ENCODE data around the gene AGO4.
"Not testable (repeated sequence)": the region's sequence is repeated elsewhere in the genome, so short reads cannot be mapped to it uniquely, and the experiment has no call there.

Gene AGO4

DNA sequence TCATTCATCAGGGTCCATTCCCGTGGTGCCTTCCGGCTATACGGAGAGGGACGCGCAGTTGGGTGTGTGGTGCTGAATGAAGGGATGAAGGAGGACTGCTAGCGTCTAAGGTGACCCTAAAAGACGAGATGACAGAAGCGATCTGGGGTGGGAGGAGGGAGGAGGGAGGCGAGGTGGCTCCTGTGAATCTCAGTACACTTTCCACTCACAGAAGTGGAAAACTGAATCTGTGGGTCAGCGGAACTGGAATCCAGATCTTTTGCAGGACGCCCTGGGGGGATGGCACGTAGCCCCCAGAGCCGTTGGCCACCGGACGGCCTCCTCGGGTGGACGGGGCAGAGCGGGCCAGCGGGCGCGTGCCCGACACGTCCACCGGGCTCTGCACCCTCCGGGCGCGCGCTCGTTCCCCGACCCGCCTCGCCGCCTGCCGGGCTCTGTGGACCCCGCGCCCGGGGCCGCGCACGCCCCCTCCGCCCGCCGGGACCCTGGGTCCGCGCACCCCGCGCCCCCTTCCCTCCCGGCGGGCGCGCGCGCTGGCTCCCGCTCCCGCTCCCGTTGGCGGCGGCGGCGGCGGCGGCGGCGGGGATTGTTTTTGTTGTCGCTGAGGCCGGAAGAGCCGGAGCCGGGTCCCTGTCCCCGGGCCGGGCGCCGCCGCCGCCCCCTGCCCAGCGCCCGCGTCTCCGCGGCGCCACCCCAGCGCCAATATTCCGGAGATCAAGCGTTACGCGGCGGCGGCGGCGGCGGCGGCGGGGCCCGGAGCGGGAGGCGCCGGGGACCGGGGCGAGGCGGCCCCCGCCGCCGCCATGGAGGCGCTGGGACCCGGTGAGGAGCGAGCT, at the start of gene AGO4:
TSS of gene AGO4 (plus strand) at position 403 of the 836 bp plus-strand sequence. CDS start at position 804, 401 bp downstream.
- DNase-seq = peak; percentile 34 to 39

DNA sequence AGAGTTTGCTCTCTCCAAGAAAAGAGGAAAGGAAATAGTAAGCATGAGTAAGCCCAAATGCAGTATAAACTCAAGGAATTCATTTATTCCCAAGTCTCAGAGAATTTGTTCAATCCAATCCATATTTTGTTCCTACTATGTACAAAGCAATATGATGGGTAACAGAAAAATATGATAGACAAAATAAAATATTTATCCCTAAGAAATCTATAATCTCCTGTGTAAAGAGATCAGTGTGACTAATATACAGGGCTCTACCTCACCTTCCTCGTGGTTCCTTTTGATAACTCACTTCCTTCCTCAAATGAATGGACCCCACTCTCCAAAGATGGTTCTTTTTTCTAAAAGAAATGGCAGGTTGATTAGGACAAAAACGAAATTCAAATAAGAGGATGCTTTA, 45.7 kb upstream of the AGO4 start:
- no peak for DNase-seq

DNA sequence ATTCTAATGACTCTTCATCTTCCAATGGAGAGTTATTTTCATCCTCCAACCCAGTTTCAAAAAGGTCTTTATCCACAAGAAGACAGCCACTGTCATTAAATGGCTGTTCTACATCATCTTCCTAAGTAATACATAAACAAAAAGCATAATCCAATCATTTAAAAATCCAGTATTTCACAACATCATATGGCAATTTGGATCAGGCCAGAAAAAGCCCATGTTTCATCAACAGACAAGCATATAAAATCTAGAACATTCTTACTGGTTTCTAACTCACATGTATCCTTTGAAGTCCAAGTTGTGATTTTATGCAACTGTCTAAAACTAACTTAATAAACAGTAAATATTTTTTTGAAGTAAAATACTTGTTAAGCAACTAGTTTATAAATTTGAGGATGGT, 44.6 kb upstream of the AGO4 start:
- DNase-seq = no peak

DNA sequence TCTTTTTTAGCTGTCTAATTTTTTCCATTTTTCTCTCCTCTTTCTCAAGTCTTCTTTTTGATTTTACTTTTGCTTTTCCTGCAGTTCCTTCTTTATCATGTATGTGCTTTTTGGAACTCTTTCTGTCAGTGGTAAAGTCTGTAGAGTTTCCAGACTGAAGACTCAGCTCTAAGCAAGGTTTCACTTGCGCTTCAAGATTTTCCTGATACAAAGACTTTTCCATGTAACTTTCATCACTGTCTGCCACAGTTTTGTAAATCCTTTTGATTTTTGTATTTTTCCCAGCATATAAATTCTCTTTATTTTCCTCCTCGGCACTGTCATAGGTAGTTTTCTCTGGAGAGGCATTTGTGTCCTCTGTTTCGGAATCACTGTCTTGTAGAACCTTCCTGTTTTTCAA, 43.5 kb upstream of the AGO4 start:
- no peak for DNase-seq

DNA sequence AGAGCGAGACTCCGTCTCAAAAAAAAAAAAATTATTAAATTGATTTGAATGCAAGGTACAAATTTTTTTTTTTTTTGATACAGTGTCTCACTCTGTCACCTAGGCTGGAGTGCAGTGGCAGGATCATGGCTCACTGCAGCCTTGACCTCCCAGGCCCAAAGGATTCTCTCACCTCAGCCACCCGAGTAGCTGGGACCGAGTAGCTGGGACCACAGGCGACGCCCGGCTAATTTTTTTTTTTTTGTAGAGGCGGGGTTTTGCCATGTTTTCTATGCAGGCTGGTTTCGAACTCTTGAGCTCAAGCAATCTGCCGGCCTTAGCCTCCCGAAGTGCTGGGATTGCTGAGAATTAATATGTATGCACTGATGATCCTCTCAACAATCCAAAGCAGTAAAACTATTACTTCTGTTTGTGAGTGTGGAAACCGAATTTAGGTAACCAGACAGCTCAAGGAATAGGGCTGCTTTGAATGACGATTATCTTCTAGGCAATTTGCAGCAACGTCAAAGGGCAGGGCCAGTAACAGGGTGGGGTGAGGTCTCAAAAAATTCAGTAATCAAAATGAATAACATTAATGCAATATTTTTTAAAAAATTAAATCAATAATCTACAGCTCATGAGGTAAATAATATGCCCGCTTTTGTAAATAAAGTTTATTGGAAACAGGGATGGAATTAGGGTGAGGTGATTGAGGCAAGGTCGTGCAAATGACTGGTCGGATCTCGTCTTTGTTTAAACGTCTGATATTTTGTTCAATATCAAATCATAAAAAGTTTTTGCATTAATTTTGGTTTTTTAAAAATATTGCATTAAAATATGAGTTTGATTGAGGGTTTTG, 39.2 kb upstream of the AGO4 start:
- DNase-seq = no peak

DNA sequence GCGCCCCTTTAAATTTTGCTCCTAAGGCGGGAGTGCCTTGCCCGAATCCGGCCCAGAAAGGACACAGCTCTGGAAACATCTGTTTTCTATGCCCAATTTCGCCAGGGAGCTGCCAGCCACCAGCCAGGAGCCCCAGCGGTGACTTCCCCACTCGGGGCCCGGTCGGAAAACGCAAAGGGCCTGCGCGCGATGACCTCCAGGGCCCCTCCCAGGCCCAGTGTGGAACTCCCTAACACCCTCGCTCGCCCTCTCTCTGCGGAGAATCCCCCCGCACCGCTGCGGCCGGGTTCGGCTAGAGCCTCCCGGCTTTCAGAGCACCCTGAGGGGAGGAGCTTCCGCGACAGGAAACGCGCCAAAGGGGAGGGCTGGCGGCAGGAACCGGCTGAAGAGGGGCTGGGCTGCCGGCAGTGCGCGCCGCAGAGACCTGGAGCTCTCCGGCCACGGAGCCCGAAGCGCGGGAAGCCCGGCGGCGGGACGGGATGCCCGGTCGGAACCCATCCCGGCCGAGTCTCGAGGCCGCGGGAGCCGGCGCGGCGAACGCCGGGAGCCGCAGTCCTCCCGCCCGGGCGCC, 38.5 kb upstream of the AGO4 start:
- peak; percentile 84 to 89 for DNase-seq

DNA sequence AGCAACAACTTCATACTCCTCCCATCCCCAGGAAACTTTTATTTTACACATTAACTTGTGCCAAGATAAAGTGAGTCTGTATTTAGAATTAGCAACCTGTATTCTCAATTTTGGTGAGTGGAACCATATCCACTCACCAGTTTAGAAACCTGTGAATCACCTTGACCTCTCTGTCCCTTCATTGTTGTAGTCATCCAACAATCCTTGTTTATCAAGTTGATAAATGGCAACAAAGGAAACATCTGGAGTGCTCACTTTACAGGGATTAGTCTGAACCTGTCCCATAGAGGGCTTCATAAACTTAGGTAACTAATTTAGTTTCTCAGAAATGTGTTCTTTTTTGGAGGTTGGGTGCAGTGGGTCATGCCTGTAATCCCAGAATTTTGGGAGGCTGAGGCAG, 34.1 kb upstream of the AGO4 start:
- DNase-seq = no peak

DNA sequence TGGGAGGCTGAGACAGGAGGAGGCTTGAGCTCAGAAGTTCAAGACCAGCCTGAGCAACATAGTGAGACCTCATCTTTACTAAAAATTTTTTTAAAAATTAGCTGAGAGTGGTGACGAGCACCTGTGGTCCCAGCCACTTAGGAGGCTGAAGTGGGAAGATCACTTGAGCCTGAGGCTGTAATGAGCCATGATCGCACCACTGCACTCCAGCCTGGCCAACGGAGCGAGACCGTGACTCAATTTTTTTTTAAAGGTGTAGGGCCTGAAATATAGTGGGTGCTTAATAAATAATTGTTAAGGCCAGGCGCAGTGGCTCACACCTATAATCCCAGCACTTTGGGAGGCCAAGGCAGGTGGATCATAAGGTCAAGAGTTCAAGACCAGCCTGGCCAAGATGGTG, 31.6 kb upstream of the AGO4 start:
- not testable (repeated sequence) for DNase-seq

DNA sequence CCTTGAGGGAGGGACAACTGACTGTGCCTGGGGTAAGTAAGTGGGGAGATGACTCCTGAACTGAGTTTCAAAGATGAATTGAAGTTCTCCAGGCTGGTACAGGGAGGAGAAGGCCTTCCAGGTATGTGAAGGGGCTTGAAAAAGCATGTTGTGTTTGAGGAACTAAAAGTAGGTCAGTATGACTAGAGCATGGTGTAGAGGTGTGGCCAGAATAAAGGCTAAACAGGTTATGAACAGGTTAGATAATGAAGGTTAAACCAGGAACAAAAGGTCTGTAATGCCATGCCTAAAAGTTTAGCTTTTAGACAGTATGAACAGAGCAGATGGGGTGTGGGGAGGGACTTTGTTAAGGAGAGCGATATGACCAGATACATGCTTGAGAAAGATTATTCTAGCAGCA, 30.7 kb upstream of the AGO4 start:
- no peak for DNase-seq

DNA sequence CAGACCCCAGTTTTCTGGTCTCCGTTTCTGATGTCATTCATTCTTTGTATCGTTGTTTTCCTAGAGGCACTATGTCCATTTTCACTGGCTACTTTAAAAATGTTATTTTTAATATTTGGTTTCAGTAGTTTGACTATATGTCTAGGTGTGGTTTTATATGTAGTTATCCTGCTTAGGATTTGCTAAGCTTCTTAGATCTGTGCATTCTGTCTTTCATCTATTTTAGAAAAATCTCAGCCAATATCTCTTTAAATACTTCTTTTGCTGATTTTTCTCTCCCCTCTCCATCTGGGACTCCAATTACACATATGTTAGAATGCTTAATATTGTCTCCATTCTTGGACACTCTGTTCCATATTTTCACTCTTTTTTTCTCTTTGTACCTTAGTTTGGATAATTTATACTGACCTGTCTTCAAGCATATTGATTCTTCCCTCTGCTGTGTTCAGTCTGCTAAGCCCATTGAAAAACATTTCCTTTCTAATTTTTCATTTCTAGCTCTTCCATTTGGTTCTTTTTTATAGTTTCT, 24.7 kb upstream of the AGO4 start:
- no peak for DNase-seq

DNA sequence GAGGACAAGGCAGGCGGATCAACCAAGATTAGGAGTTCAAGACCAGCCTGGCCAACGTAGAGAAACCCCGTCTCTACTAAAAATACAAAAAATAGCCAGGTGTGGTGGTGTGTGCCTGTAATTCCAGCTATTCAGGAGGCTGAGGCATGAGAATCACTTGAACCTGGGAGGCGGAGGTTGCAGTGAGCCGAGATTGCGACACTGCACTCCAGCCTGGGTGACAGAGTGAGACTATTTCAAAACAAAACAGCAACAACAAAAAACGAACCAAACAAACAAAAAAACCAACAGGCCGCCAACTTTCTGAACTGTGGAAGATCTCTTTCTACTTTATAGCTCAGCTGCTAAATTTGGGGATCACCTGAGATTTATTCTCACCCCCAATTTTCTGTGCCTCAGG, 23.5 kb upstream of the AGO4 start:
- DNase-seq = not testable (repeated sequence)

DNA sequence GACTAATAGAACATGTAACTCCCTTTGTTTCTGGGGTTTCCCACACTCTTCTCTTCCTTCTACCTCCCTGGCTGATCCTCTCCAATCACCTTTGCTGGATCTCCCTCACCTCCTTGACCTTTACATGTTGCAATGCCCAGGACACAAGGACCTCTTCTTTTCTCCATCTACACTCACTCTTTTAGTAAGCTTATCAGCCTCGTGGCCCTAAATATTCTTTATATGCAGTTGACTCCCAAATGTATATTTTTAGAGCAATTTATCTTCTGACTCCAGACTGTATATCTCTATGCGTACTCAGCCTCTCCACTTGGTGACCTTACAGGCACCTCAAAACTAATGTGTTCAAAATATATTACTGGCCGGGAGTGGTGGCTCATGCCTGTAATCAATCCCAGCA, 19.7 kb upstream of the AGO4 start:
- no peak for DNase-seq

DNA sequence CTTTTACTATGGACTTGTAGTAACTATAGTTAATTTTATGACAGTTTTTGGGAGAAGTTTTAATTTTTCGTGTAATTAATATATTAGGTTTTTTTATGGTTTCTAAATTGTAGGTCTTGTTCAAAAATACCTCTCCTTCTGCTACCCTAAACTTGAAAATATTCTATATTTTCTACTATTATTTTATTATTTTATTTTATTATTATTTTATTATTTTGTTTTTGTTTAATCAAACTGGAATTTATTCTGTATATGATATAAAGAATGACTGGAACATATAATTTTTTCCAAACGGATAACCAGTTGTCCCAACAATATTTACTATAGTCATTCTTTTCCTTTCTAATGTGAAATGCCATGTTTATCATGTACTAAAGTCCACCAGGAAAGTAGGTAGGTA, 17.1 kb upstream of the AGO4 start:
- no peak for DNase-seq

DNA sequence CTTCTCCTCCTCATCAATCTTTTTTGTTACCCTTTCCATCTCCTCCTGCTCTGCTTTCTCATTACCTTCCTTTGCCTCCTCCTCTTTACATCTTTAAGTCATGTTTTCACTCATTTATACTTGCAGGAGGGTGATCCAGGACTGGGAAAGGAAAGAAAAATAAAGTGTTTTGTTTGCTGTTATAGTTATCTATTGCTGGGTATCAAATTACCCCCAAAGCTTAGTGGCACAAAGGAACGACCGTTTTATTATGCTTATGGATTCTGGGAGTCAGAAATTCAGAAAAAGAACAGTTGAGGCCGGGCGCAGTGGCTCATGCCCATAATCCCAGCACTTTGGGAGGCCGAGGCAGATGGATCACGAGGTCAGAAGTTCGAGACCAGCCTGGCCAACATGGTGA, 12.5 kb upstream of the AGO4 start:
- no peak for DNase-seq

DNA sequence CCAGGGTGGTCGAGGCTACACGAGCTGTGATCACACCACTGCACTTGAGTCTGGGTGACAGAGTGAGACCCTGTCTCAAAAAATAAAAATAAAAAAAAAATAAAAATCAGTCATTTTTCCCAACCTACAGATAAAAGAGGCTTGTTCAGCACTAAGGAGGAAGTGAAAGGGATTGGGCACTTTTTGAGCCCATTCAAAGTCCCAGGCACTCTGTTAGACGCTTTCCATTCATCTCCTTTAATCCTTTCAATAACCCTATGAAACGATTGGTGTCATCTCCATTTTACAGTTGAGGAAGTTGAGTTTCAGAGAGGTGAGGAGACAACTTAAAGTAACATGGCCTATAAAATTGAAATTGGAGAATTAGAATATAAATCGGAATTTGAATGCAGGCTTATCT, 10.4 kb upstream of the AGO4 start:
- DNase-seq = no peak

DNA sequence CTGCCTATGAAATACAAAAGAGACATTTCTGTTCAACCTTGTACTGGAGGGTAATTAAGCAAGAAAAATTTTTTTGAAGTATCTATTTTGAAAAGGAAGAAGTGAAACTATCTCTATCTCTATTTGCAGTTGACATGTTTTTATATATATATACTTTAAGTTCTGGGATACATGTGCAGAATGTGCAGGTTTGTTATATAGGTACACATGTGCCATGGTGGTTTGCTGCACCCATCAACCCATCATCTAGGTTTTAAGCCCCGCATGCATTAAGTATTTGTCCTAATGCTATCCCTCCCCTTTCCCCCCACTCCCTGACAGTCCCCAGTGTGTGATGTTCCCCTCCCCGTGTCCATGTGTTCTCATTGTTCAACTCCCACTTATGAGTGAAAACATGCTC, 9.8 kb upstream of the AGO4 start:
- DNase-seq = not testable (repeated sequence)

DNA sequence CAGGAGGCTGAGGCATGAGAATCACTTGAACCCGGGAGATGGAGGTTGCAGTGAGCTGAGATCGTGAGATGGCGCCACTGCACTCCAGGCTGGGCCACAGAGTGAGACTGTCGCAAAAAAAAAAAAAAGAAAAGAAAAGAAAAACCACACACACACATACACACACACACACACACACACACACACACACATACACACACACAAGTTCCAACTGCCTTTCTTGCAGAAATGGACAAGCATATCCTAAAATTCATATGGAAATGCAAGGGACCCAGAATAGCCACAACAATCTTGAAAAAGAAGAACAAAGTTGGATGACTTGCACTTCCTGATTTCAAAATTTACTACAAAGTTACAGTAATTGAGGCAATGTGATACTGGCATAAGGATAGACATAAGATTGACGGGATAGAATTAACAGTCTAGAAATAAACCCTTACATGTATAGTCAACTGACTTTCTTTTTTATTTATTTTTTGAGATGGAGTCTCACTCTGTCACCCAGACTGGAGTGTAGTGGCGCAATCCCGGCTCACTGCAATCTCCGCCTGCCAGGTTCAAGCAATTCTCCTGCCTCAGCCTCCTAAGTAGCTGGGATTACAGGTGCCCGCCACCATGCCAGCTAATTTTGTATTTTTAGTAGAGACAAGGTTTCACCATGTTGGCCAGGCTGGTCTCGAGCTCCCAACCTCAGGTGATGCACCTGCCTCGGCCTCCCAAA, 7.5 kb upstream of the AGO4 start:
- DNase-seq = not testable (repeated sequence)

DNA sequence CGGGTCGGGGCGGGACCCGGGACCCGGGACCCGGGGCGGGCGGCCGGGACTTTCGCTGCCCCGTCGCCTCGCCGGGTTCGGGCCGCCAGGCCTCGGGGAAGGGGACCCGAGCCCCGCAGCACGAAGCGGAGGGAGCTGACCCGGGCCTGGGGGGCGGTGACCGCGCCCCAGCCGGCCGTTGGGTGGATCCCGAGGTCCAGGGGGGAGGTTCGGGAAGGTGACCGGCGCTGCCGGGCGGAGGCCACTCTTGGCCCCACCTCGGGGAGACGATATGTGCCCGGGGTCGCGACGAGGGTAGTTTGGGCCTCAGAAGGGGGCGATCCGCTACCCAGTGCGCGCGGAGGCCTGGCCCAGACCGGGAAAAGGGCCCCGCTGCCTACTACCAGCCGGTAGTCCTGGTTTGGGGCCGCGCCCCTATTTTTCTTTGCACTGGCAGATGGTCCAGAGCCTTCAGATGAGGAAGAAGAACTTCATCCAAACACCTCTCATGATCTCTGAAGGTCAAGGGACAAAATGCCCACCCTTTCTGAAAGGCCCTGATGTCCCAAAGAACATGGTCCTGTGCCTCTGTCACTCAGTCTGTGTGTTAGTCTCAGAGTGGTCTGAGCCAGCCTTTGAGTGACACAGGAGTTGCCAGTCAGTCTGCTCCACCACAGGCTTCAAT, 766 bp downstream of the AGO4 start:
- DNase-seq = peak; percentile 26 to 35

DNA sequence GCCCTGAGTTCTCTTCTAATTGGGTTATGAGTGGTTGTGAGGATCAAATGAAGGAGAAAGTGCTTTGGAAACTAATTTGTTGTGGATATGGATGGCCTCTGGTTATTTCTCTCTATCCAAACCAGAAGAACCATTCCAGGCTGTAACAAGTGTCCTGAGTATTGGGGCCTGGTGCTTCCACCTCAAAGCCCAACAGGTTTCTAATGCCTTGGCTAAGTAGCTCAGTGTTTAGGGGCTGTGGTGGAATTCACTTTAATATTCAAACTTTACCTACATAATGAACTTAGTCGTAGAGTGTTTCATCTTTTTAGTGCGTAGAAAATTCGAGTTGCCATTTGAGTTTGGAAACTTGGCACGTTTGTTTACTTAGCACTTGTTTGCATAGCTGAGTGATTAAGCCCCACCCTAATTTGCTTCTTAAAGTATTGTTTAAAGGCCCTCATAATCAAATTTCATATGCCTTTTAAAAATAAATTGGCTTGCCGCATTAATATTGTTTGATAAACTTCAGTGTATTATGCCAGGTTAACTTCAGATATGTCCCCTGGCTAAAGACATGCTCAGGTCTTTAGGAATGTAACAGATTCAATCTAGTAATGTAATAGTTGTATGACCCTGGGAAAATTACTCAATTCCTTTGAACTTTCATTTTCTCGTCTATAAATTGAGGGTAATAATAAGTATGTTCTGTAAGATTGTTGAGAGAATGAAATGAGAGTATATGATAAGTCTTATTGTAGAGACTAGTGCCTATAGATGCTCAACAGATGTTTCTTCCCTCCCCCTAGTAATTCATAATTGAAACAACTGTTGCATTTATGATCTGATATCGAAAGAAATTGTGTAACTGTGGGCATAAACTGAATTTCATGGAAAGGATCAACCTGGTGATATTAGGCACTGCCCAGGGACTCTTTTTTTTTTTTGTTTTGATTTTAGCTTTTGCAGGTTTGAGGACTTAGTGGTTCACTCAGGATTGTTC, 1.6 kb downstream of the AGO4 start:
- no peak for DNase-seq

DNA sequence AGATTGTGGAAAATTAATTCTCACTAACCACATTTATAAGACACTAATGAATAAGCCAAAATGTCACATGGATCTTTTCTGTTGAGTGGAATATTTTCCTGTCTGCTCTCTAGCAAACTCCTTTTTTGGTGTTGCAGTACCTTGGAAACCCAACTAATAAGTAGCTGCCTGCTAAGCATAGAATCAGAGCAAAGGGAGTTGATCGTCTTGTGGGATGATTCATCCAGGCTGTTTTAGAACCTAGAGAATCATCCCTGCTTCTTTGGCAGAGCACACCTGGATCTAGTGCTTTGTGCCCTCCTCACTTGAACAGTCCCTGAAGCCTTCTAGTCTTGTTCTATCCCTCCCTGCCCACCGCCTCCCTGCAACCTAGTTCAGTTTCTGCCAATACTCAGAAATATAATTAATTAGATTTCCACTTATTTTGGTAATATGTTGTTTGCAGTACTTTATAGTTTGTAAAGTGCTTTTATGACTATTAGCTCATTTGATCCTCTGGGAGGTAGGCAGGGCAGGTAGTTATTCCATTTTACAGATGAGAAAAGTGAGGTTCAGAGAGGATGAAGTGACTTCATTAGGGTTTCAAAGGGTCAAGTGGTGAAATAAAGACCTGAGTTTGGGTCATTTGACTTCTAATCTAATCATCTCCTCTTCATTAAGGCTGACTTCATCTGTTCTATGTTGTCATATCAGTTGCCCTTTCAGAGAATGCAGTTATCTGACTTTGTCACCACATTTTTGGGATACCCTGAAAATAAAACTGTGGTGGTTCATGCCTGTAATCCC, 2.5 kb downstream of the AGO4 start:
- DNase-seq = no peak
